Measurements from ENCODE around the gene TBC1D4.

DNA sequence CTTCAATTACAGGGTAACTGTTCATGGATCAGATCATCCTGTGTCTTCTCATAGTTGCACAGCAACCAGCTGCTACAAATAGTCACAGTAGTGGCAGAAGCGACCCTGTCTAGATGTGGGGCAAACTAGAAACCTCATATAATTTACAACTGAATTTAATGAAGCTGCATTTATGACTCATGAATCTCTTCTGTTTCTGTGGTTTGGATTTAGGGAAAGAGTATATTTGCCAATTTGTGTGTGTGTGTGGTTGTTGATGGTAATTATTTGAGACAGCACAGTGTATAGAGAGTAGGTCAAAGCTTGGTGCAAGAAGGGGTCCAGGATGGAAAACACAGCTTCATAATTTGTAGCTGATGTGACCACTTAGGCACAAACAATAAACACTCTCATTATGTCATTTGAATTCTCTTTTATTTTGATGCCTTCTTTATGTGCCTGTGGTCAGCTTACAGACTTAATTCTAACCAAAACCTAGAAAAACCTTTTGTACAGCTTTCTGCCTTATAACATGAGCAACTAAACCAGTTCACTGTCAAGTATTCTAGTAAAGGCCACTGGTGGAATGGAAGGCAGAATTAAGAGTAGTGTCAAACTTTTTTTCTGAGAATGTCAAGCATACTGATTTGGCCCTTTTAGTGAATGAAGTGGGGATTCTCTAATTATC lies 218.1 kb downstream of the TBC1D4 start:
- TF ChIP-seq EZH2 (IDR thresholded peaks at IDR 0.05; ENCODE audit: borderline replicate concordance, insufficient read depth, low read length, poor library complexity, severe bottlenecking), result no peak
- no peak for TF ChIP-seq POLR2AphosphoS5 (IDR thresholded peaks at IDR 0.05)
- TF ChIP-seq, protein P1, sequence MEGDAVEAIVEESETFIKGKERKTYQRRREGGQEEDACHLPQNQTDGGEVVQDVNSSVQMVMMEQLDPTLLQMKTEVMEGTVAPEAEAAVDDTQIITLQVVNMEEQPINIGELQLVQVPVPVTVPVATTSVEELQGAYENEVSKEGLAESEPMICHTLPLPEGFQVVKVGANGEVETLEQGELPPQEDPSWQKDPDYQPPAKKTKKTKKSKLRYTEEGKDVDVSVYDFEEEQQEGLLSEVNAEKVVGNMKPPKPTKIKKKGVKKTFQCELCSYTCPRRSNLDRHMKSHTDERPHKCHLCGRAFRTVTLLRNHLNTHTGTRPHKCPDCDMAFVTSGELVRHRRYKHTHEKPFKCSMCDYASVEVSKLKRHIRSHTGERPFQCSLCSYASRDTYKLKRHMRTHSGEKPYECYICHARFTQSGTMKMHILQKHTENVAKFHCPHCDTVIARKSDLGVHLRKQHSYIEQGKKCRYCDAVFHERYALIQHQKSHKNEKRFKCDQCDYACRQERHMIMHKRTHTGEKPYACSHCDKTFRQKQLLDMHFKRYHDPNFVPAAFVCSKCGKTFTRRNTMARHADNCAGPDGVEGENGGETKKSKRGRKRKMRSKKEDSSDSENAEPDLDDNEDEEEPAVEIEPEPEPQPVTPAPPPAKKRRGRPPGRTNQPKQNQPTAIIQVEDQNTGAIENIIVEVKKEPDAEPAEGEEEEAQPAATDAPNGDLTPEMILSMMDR (IDR thresholded peaks at IDR 0.05; ENCODE audit: poor library complexity, severe bottlenecking), result no peak
- no peak for TF ChIP-seq SMC3 (conservative IDR thresholded peaks at IDR 0.05; ENCODE audit: poor library complexity)
- TF ChIP-seq MXI1 (conservative IDR thresholded peaks at IDR 0.05; ENCODE audit: poor library complexity, severe bottlenecking), result no peak
- TF ChIP-seq, protein P2, sequence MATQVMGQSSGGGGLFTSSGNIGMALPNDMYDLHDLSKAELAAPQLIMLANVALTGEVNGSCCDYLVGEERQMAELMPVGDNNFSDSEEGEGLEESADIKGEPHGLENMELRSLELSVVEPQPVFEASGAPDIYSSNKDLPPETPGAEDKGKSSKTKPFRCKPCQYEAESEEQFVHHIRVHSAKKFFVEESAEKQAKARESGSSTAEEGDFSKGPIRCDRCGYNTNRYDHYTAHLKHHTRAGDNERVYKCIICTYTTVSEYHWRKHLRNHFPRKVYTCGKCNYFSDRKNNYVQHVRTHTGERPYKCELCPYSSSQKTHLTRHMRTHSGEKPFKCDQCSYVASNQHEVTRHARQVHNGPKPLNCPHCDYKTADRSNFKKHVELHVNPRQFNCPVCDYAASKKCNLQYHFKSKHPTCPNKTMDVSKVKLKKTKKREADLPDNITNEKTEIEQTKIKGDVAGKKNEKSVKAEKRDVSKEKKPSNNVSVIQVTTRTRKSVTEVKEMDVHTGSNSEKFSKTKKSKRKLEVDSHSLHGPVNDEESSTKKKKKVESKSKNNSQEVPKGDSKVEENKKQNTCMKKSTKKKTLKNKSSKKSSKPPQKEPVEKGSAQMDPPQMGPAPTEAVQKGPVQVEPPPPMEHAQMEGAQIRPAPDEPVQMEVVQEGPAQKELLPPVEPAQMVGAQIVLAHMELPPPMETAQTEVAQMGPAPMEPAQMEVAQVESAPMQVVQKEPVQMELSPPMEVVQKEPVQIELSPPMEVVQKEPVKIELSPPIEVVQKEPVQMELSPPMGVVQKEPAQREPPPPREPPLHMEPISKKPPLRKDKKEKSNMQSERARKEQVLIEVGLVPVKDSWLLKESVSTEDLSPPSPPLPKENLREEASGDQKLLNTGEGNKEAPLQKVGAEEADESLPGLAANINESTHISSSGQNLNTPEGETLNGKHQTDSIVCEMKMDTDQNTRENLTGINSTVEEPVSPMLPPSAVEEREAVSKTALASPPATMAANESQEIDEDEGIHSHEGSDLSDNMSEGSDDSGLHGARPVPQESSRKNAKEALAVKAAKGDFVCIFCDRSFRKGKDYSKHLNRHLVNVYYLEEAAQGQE (IDR thresholded peaks at IDR 0.05; ENCODE audit: borderline replicate concordance), result no peak
- no peak for TF ChIP-seq EP300 (conservative IDR thresholded peaks at IDR 0.05; ENCODE audit: poor library complexity, severe bottlenecking)
- TF ChIP-seq TAF1 (IDR thresholded peaks at IDR 0.05; ENCODE audit: low read depth), result no peak
- TF ChIP-seq RAD21 (conservative IDR thresholded peaks at IDR 0.05), result no peak
